TTC549 (cell line): ENCODE data around the gene SPOCK2.

ENCODE experiments used
- FAIRE-seq: peaks from 2 replicates; lab custom pipeline; 2012; peaks lifted over from hg19 to GRCh38; lab: Jason Lieb, UNC

Gene SPOCK2

DNA sequence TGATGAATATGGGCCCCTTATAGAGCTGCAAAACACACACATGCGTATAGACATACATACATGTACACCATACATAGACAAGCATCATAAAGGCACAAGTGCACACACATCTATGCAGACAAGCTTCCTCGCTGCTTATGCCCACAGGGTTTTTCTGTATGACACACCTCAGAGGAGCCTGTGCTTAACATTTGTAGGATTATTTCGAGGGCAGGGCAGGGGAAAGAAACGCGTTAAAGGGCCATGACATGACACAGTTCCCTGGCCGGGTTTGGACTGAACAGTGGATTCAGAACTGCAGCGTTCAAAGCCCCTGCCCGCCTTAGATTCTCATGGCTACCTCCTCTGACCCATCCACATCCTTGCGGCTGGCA, 79.3 kb downstream of the SPOCK2 start:
- no peak for FAIRE-seq
